GM19397 (cell line): Measurements from ENCODE around the gene PPFIBP1.
"Not testable (repeated sequence)": the region's sequence is repeated elsewhere in the genome, so short reads cannot be mapped to it uniquely, and the experiment has no call there.

ENCODE experiments used
- ATAC-seq: cut with Tn5 transposase; IDR thresholded peaks from one replicate; pipeline ENCODE4 v1.9.1; 2021; ENCODE audit warnings: mild to moderate bottlenecking, moderate library complexity; ENCODE audit not compliant: unreplicated experiment

PPFIBP1 gene

DNA sequence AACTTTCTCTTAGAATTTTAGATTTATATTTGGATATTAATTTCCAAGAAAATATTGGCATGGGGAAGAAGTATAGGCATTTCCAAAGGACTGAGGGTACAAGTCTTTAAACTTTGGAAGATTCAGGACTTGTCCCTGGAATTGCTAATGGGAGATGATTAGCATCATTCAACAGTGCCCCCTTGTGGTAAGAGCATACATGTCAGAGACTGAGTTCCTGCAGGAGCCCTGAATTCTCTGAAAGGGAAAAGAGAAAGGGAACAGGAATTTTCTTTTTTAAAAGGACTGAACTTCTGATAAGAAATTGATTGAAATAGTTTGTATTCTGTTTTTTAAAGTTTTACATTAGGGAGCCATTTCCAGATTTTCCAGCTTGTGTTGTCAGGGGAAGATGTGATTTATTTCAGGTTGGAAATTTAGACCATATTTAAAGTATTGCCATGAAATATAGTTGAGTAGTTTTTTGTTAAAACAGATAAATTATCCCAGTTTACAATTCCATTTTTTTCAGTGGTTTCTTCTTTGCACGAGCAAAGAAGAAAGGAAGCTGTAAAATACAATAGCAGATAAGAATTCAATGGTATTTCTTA is 128.3 kb downstream of the PPFIBP1 start:
- no peak for ATAC-seq

DNA sequence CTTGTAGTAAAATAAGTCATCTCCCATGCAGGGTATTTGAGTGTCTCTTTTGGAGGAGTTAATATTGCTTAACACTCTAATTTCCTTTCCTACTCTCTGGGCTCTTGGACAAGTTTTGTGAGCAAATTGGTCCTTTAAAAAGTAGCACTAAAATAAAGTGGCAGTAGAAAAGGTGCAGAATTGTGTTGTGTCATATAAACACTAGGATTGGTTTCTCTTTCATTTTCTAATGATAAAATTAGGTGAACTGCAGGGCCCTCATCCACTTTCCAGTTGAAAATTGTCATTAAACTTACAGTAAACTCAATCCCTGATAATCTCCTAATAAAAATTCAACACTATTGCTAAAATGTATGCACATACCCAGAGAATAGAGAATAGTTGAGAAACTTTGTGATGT is 129.7 kb downstream of the PPFIBP1 start:
- no peak for ATAC-seq

DNA sequence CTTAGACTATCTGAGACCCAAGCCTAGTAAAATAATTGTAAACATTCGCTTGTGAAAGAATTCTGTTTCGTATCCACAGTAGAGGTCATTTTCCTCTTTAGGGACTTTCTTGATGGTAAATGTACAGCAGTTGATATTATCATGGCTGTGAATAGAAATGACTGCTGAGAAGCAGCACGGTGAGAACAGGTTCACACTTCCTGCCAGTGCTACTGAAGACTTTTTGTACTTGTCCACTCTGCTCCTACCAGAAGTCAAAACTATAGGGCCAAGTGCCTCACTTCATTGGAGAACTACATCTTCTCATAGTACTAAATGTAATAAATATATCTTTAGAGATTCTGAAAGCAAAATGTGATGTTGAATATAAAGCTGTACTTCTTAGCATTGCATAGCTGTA is 131.5 kb downstream of the PPFIBP1 start:
- not testable (repeated sequence) for ATAC-seq

DNA sequence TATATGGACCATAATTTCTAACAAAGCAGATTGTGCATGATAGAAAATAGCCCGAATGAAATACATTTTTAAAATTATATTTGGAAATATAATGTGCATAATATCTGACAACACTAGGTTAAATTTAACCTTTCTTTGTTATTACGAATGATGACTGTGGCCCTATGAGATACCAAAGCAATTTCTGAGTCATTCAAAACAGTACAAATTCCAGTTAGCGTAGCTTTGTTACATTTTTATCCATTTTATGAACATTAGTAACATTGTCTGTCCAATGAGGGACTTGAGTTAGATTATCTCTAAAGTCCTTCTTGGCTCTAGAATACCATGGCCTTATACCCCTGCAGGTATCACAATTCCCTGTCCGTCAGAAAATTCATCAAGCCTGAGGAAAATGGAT is 133.3 kb downstream of the PPFIBP1 start:
- ATAC-seq: no peak

DNA sequence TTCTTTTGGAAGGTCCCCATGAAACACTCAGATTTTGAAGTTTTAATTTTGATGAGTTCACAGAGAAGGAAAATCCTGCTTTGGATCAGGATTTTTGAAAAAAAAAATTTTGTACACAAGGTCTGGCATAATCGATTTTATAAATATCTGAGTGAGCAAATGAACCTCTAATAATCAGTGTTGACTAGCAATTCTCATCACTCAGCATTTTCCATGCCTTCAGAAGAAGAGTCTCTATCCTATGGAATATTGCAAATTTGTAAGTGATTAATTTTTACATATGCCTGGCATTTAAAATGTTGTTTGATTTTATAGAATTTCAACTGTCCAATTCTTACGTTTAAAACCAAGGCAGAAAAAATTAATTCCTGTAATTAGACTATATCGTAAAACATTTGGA is 141.7 kb downstream of the PPFIBP1 start:
- no peak for ATAC-seq

DNA sequence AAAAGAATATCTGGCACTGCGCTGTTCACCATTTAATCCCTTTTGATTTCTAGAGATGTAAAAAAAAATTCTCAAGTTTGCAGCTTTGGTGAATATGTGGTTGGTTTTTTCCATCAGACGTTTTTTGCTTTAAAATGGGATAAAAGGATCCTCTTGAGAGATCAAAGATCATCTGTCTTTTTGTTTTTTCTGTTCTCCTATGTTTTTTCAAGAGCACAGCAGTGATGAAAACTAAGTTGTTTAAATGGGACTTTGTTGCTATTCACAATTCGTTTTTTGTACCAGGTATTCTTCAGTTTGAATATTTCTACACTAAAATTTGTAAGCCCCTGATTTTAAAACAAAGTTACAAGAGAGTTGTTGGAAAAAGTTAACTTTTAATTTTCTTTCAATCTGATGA is 142.5 kb downstream of the PPFIBP1 start:
- no peak for ATAC-seq

DNA sequence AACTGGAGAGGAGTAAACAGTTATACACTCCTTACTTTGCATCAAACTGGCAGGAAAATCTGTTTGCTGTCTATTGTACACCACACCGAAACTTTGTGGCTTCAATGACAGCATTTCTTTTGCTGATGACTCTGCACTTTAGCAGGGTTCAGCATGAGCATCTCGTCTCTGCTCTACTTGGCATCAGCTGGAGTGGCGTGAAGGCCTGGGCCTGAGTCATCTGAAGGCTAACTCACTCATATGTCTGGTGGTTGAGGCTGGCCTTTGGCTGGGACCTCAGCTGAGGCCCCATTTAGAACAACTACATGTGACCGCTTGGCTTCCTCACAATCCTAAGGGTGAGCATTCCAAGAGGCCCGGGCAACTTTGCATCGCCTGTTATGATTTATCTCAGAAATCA is 143.5 kb downstream of the PPFIBP1 start:
- ATAC-seq: no peak

DNA sequence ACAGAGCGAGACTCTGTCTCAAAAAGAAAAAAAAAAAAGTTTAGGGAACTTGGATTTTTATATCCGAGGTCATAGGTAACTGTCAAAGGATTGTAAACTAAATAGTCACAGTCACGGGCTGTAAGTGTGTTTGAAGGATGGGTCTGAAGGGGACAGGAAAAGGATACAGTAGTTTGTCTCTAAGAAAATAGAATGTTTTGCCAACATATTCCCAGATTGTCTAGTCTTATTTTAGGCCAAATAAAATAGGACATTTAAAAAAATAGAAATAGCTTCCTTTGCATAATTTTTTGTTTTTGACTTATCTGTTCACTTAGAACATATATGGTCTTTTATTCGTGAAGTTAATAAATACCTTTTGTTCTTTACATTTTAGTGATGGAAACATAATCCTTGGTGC is 148.0 kb downstream of the PPFIBP1 start:
- no peak for ATAC-seq

DNA sequence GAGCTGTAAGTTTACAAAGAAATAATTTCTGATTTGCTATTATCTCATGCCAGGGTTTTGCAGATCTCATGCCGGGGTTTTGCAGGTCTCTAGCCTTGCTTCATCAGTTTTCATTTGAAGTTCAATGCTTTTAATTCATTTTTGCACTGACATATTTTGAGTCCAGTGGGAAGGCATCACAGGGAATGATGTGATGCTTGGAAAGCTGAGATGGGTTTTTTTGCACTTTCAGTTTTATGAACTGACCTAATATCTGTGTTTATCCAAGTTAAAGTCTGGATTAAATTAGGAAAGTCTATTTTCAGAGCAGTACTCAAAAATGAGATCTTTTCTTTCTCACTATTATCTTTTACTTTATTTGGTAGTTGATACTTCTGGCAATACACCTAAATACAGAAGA is 148.6 kb downstream of the PPFIBP1 start:
- ATAC-seq: no peak

DNA sequence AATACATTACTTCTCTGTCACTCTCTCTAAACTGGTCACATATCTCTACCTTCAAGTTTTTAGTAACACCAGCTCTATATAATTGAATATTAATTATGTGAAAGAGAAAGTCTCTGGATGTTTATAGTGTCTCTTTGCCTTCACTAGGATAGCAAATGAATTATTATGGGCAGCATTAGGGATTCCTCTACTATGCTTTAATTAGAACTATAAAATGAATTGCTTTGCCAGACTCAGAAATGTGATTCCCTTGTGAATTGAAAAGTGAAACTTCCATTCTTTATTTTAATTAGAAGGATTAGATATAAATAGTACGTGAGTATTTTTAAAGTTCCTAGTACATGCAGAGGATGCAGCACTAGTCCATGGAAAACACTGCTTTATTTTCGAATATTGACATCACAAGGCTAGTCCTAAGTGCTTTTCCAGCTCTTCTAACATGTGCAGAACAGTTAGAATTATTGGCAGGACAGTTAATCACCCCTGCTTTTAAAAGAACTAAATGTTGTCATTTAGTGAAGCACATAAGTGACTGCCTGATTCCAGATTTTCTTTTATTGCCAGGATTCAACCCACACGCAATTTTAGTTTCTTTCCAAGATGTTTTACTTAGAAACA is 149.2 kb downstream of the PPFIBP1 start:
- ATAC-seq: no peak

DNA sequence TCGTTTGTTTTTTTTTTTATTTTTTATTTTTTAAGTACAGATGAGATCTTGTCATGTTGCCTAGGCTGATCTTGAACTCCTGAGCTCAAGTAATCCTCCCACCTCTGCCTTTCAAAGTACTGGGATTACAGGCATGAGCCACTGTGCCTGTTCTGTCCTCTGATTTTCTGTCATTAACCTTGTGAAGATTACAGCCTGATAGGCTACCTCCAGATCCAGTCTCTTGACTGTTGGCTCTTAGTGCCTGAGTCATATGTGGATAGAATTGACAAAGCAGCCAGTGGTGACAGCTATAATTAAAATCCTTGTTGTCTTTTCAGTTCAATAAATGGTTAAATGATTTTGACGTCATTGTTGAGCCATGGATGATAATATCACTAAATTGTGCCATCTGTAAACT is 151.0 kb downstream of the PPFIBP1 start:
- no peak for ATAC-seq

DNA sequence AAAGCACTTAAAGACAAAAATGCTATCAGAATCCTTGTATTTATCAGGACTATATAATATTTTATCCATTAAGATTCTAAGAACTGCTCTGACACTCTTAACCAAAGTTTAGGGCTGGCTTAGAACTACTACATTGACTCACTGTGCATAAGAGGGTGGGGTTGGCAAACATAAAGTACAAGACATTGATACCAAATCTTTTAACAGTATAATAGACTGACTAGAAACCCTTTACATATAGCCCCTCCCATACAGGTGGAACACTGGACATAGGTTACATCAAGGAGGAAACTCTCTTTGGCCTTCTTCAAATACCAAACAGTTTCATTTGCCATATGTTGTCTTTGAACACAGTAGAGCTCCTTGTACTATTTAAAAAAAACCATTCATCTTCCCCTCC is 156.6 kb downstream of the PPFIBP1 start:
- ATAC-seq: no peak

DNA sequence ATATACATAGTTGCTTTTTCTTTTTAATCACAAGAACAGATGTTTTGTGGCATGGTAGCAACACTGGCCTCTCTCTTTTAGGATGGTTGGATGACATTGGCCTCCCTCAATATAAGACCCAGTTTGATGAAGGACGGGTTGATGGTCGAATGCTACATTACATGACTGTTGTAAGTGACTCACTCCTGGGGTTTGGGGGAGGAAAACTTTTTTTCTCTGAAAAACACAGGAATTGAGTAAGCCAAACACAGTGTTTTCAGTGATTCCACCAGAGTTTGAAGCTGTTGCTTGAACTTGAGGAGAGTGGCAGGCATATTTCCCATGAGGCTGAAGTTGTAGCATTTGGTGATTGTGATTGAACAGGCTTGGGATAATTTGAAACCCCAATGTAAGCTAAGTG is 158.5 kb downstream of the PPFIBP1 start:
- no peak for ATAC-seq

DNA sequence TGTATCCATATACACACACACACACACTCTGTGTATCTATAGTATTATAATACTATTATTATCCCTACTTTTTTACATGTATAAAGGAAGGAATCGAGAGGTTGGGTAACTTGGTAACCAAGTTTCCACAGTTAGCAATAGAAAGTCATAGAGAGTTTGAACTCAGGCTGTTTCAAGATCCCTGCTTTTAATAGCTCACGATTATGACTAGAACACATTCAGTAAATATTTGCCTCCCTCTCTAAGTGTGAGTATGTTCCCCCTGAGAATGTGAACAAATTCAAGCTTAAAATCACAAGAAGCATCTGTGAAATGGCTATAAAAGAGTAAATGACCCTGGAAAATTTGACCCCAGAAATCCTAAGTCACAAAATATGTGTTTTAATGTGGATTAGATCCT is 161.3 kb downstream of the PPFIBP1 start:
- ATAC-seq: no peak

DNA sequence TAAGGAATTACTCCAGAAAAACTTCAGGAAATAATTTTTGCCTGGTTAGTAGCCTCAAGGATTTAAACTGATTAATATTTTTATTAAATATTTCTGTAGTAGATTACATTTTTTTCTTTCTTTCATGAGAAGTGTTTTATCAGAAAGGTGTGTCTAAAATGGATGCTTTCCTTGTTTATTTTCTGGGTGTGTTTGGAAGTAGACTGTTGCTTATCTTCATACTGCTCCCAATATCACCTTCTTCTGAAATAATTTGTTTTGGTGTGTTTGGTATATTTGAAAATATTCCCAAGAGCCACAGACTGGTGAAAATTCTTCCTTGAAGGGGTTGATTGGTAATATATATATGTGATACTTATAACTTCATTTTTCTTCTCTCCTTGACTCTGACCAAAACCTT is 162.1 kb downstream of the PPFIBP1 start:
- ATAC-seq: no peak

DNA sequence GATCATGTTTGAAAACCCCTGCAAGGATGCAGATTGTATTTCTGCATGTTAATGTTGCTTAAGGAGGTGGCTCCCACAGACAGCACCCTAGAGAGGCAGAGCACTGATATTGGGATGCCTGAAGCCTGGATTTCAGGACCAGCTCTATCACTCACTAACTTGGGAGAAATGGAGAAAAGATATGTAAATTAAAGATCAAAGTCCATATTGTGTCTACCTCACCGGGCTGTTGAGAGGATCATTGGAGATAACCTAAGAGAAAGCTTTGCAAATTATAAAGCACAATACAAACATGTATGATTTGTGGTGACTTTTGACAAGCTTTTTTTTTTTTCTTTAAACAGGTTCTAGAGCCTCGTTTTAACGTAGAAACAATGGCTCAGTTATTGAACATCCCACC is 164.7 kb downstream of the PPFIBP1 start:
- ATAC-seq: no peak

DNA sequence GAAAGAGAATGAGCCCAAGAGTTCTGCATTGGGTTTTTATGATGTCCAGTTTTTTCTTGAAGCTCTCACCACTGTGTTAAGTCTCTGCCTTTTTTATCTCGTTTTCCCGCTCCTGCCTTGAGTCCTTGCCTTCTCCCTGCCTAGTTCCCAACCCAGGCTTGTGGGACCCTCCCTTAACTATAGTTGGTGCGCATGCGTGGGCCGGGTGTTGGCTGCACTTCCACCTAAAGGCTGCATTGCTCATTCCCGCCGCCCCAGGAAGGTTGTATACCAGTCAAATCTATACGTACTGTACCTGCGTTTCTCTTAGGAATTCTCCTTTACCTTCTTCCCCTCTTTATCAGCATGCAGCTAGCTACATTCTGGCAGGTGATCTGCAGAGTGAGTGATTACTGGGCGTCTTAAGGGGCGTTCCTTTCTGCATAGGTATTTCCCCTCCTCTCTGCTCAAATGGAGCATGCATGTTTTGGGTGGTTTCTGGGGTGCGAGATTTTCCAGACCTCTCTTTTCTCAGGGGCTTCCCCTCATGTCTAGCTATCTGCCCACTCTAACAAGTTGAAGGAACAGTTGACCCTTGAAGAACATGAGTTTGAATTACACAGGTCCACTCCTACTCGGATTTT is 165.7 kb downstream of the PPFIBP1 start:
- no peak for ATAC-seq

DNA sequence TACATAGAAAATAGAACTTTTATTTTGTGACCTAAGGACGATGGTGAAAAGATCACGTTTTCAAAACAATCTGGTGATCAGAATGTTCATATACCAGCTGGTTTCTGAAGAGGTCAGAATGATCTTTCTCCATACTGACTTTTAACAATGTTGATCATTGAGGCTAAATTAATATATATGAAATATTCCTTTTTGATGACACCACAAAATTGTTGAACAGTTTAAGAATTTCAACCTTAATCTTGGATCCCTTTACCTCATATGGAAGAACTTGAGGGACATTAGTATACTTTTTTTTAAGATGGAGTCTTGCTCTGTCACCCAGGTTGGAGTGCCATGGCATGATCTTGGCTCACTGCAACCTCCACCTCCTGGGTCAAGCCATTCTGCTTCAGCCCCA is 169.4 kb downstream of the PPFIBP1 start:
- ATAC-seq: no peak

DNA sequence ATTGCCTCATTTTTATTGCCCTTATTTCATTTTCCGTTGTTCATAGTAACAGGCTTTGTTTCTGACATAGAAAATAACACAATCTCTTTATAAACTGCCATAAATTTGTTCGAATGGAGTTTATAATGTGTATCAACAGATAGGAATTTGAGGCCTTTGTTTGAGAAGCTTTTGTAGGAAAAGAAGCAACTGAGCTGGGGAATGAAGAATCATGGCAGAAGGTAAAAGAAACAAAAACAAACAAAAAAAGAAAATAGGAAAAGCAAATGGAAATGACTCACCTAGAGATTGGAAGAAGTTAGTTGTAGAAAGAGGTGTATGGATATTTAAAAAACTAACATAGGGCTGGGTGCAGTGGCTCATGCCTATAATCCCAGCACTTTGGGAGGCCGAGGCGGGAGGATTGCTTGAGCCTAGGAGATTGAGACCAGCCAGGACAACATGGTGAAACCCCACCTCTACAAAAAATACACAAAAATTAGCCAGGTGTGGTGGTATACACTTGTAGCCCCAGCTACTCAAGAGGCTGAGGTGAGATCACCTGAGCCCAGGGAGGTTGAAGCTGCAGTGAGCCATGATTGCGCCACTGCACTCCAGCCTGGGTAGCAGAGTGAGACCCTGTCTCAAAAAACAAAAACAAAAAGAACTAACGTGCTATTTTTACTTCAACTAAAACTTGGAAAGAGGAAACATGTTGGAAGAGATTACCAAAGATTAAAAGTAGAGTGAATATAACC is 171.7 kb downstream of the PPFIBP1 start:
- no peak for ATAC-seq

DNA sequence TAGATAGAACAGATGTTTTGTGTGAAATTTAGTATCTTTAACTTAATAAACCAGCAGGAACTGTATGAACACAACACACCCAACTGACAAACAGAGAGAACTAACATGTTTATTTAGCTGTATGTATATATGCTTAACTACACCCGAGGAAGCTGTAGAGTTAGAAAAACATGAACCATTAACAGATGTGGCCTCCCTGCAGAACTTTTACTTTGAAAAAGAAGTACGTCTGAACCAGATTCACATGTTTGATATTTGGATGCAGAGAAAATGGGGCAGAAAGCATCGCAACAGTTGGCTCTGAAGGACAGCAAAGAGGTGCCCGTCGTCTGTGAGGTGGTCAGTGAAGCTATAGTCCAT is 172.3 kb downstream of the PPFIBP1 start, which contains the start of gene REP15:
Gene REP15 (plus strand): TSS at position 155 of the 360 bp plus-strand sequence. CDS start 116 bp downstream, at position 271.
- ATAC-seq: no peak

DNA sequence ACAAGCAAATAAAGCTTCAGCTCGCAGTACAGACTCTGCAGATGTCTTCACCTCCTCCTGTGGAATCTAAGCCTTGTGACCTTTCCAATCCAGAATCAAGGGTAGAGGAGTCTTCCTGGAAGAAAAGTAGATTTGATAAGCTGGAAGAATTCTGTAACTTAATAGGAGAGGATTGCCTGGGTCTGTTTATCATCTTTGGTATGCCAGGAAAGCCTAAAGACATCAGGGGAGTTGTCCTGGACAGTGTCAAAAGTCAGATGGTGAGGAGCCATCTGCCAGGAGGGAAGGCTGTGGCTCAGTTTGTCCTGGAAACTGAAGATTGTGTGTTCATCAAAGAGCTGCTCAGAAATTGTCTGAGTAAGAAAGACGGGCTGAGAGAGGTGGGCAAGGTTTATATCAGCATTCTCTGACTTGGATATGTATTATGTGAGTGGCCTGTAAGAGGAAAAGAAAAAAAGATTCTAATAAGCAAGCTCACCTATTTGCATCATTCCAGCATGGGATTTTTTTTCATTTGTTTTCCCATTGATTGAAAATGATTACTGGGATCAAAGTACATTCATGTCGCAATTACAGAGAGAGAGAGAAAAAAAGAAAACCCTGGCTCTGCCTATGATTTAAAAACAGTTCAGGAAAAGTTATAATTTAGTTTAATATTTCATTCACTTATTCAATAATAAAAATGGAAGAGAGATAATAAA is 173.0 kb downstream of the PPFIBP1 start:
- ATAC-seq: no peak
